Right atrium auricular region (tissue), 2 donors: ENCODE results near the gene HOXB8. TPM values are rescaled to one million over a fixed set of nuclear protein-coding genes. Genes with fewer than 3 reads are reported as not detected.

Source experiments
- DNase-seq: peaks from one replicate; pipeline ENCODE4 v3.0.0-alpha.2; 2019; ENCODE audit warnings: low spot score
- H3K27ac ChIP-seq, 2 donors: fragments of 200-600 bp; sonication (generic); 1 replicate in 1 of 2; 2 replicates in 1 of 2; pipeline ENCODE4 v1.5.1; 2016 to 2019
- H3K27me3 ChIP-seq, 2 donors: fragments of 200-600 bp; sonication (generic); one replicate each; pipeline versions ENCODE4 v1.5.1 to v1.6.0; 2017 to 2019
- H3K36me3 ChIP-seq: fragments of 200-600 bp; sonication (generic); one replicate; pipeline ENCODE4 v1.5.1; 2016
- H3K4me1 ChIP-seq, 2 donors: fragments of 200-600 bp; sonication (generic); one replicate each; pipeline versions ENCODE4 v1.5.1 to v1.6.0; 2017 to 2019
- H3K4me3 ChIP-seq, 2 donors: fragments of 200-600 bp; sonication (generic); 1 replicate in 1 of 2; 2 replicates in 1 of 2; pipeline ENCODE4 v1.5.1; 2017 to 2019; ENCODE audit warnings: mild to moderate bottlenecking in 1 of 2, moderate library complexity in 1 of 2
- H3K9me3 ChIP-seq, 2 donors: fragments of 200-600 bp; sonication (generic); one replicate each; pipeline ENCODE4 v1.5.1; 2019
- CTCF ChIP-seq, 2 donors: fragments of 200-600 bp; sonication (generic); IDR thresholded peaks; one replicate each; pipeline ENCODE4 v1.5.1; 2019; ENCODE audit warnings: antibody characterized with exemption in 2 of 2
- total RNA-seq, 2 donors: library from RNA; depleted of rRNA; stranded (reverse); fragments of >200 nt; gene quantifications; one replicate each; pipeline ENCODE4 v1.1.0, GENCODE V29; 2016

HOXB8 gene
- total RNA-seq, 2 donors from 2014 or later, result not detected

- Histone ChIP-seq H3K4me1 (peaks cover 0 to 45% of the 10 kb centered on the region in 2 donors), H3K27me3 (peaks cover 48 to 74% of the 10 kb centered on the region in 2 donors), H3K27ac (no peak overlapping the region), H3K4me3 (no peak overlapping the region), H3K9me3 (no peaks in the 10 kb centered on the region), H3K36me3 (no peaks in the 10 kb centered on the region)
- no peak for DNase-seq
- no peak for TF ChIP-seq CTCF (IDR thresholded peaks at IDR 0.05)
These were observed 20.4 kb downstream of the HOXB8 start for GRCh38 chr17:48594538-48595277.

- H3K9me3 ChIP-seq, result no peaks in the 10 kb centered on the region
- H3K4me1 ChIP-seq, result peaks cover 0 to 45% of the 10 kb centered on the region in 2 donors
- H3K36me3 ChIP-seq, result no peaks in the 10 kb centered on the region
- peak overlapping the region; percentile 5 to 37 for H3K4me3 ChIP-seq
- no peak overlapping the region for H3K27ac ChIP-seq
- DNase-seq, result peak; percentile 78
- TF ChIP-seq CTCF (IDR thresholded peaks at IDR 0.05), result peak; percentile 64 to 92
- peaks cover 43 to 67% of the 10 kb centered on the region in 2 donors for H3K27me3 ChIP-seq
These were observed 21.1 kb downstream of the HOXB8 start for GRCh38 chr17:48593840-48594537.

GRCh38 chr17:48593126-48593829 is 21.8 kb downstream of the HOXB8 start, which contains the start of gene HOXB5:
Gene HOXB5, minus strand, starts transcription at chr17:48593779. Its CDS starts 97 bp downstream, at chr17:48593682.
- Histone ChIP-seq H3K9me3 (no peaks in the 10 kb centered on the region), H3K4me3 (peak within 1 kb of the TSS; percentile 12 to 37), H3K27ac (no peak within 1 kb of the TSS), H3K27me3 (peaks cover 36 to 61% of the 10 kb centered on the region in 2 donors), H3K4me1 (peaks cover 0 to 45% of the 10 kb centered on the region in 2 donors), H3K36me3 (no peaks in the 10 kb centered on the region)
- DNase-seq, result no peak
- TF ChIP-seq CTCF (IDR thresholded peaks at IDR 0.05), result no peak

GRCh38 chr17:48592577-48592976 is 22.5 kb downstream of the HOXB8 start:
- peaks cover 0 to 39% of the 10 kb centered on the region in 2 donors for H3K4me1 ChIP-seq
- no peak for DNase-seq
- H3K4me3 ChIP-seq, result peak overlapping the region in 1 of 2 donors; percentile 37
- no peak overlapping the region for H3K27ac ChIP-seq
- no peaks in the 10 kb centered on the region for H3K9me3 ChIP-seq
- peaks cover 37 to 55% of the 10 kb centered on the region in 2 donors for H3K27me3 ChIP-seq
- no peaks in the 10 kb centered on the region for H3K36me3 ChIP-seq
- no peak for TF ChIP-seq CTCF (IDR thresholded peaks at IDR 0.05)

GRCh38 chr17:48592057-48592514 is 23.0 kb downstream of the HOXB8 start:
- H3K36me3 ChIP-seq, result no peaks in the 10 kb centered on the region
- DNase-seq, result no peak
- H3K4me3 ChIP-seq, result peak overlapping the region in 1 of 2 donors; percentile 37
- no peak for TF ChIP-seq CTCF (IDR thresholded peaks at IDR 0.05)
- H3K9me3 ChIP-seq, result no peaks in the 10 kb centered on the region
- H3K27me3 ChIP-seq, result peaks cover 37 to 53% of the 10 kb centered on the region in 2 donors
- no peak overlapping the region for H3K27ac ChIP-seq
- H3K4me1 ChIP-seq, result peaks cover 0 to 38% of the 10 kb centered on the region in 2 donors
